A673 (cell line): ENCODE results near the gene INPP4B. TPM values are rescaled to one million over a fixed set of nuclear protein-coding genes. Genes with fewer than 3 reads are reported as not detected.

Source experiments
- BruUV-seq: library from RNA; stranded (reverse); fragments of 400-500 nt; replicated peaks from 2 replicates; lab custom pipeline; 2021; lab: Mats Ljungman, UMichigan
- CTCF ChIA-PET: fragments of 300-600 bp; sonication (Branson Sonifier 250); formaldehyde crosslinking; loops from one replicate; lab custom pipeline; 2022; ENCODE audit warnings: antibody characterized with exemption; lab: Charles Lee
- POLR2A ChIA-PET: fragments of 300-600 bp; sonication (Branson Sonifier 250); formaldehyde crosslinking; loops from one replicate; lab custom pipeline; 2022; ENCODE audit warnings: antibody characterized with exemption; ENCODE audit not compliant: low non-redundant PET; lab: Charles Lee
- DNase-seq: peaks from one replicate; pipeline ENCODE4 v3.0.0-alpha.2; 2015; ENCODE audit warnings: low spot score
- H3K27ac ChIP-seq: fragments of 200-600 bp; sonication (generic); 2 replicates; pipeline ENCODE4 v1.5.1; 2016; ENCODE audit warnings: mixed run types, low read depth, mild to moderate bottlenecking, mixed read lengths, antibody characterized with exemption, low read length; ENCODE audit not compliant: poor library complexity, severe bottlenecking
- H3K27me3 ChIP-seq: fragments of 200-600 bp; sonication (generic); replicated peaks from 2 replicates; pipeline ENCODE4 v1.6.1; 2017; ENCODE audit warnings: mixed run types, low read depth, mild to moderate bottlenecking, mixed read lengths, antibody characterized with exemption, low read length; ENCODE audit not compliant: insufficient read depth, poor library complexity
- H3K36me3 ChIP-seq: fragments of 200-600 bp; sonication (generic); 2 replicates; pipeline ENCODE4 v1.6.1; 2016; ENCODE audit warnings: mixed run types, mild to moderate bottlenecking, mixed read lengths, antibody characterized with exemption, low read length; ENCODE audit not compliant: insufficient read depth, poor library complexity, severe bottlenecking
- H3K4me1 ChIP-seq: fragments of 200-600 bp; sonication (generic); 2 replicates; pipeline ENCODE4 v1.6.1; 2017; ENCODE audit warnings: mixed run types, mild to moderate bottlenecking, mixed read lengths, antibody characterized with exemption, low read length; ENCODE audit not compliant: insufficient read depth, poor library complexity, severe bottlenecking
- H3K4me3 ChIP-seq: fragments of 200-600 bp; sonication (generic); 2 replicates; pipeline ENCODE4 v1.5.1; 2016; ENCODE audit warnings: low read depth, mixed run types, mild to moderate bottlenecking, mixed read lengths, low read length; ENCODE audit not compliant: poor library complexity, severe bottlenecking
- H3K9me3 ChIP-seq: fragments of 200-600 bp; sonication (generic); 2 replicates; pipeline ENCODE4 v1.6.1; 2016; ENCODE audit warnings: mixed run types, low read depth, mild to moderate bottlenecking, mixed read lengths, antibody characterized with exemption, low read length; ENCODE audit not compliant: poor library complexity, severe bottlenecking
- CTCF ChIP-seq: fragments of 300-800, 200-600 bp; sonication (generic); conservative IDR thresholded peaks from 2 replicates; pipeline ENCODE4 v1.5.1; 2017; ENCODE audit warnings: low read depth, mild to moderate bottlenecking, antibody characterized with exemption, low read length, moderate library complexity, mixed read lengths
- EZH2 ChIP-seq: fragments of 200-600 bp; sonication (generic); IDR thresholded peaks from 2 replicates; pipeline ENCODE4 v1.6.1; 2017; ENCODE audit warnings: borderline replicate concordance, low read depth, mild to moderate bottlenecking, mixed read lengths, antibody characterized with exemption, low read length; ENCODE audit not compliant: poor library complexity, severe bottlenecking
- intact Hi-C: fragments of 100-400 bp; cut with micrococcal nuclease; formaldehyde crosslinking; loops from one replicate; pipeline ENCODE4 v1.10.0; 2022; ENCODE audit not compliant: unreplicated experiment
- total RNA-seq: library from RNA; stranded (reverse); gene quantifications from 2 replicates; pipeline ENCODE4 v1.2.3, GENCODE V29; 2021

The INPP4B gene
- total RNA-seq, 1 experiment from 2014 or later = 13.1 TPM

DNA sequence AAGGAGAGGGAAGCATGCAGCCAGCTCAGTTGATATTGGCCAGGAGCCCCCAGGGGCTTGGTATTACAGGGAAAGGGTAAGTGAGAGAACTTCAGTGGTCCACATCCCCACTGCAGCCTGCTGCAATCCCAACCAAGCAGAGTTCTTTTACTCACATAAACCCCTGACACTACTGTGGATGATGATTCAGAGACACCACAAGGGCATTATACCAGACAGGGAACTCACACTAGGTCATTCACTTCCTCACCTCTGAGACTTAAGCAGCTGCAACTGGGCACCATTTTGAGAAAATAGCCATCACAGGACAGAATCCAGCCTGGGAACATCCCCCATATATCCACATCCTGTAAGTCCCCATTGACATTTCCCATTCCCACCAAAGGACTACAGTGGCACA, 248.0 kb downstream of the INPP4B start:
- BruUV-seq = no TSS peak
- ChIA-PET CTCF (no interaction called here), POLR2A (no interaction called here)
- Histone ChIP-seq H3K27ac (no peak overlapping the region), H3K4me1 (no peaks in the 10 kb centered on the region), H3K4me3 (no peak overlapping the region), H3K9me3 (no peaks in the 10 kb centered on the region), H3K27me3 (no peaks in the 10 kb centered on the region), H3K36me3 (no peaks in the 10 kb centered on the region)
- intact Hi-C loops = no loop called here
- TF ChIP-seq CTCF = no peak
- TF ChIP-seq EZH2 = no peak
- DNase-seq = no peak

DNA sequence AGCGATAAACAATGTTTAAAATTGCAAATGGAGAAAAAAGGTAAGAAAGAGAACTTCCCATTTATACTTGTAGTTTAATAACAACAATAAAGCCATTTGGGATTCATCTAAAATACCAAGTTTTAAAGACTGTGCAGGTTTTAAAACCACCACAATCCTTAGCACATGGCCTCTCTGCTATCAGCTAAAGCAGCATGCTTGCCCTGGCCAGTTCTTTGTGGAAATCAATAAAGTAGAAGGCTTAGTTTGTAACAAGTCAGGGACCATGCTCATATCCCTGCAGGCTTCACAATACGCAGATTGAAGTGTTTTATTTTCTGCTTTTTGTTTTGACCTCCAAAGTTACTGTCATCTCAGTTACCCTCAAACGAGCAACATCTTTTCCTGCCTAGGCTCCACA, 249.5 kb downstream of the INPP4B start:
- H3K27ac ChIP-seq = no peak overlapping the region

DNA sequence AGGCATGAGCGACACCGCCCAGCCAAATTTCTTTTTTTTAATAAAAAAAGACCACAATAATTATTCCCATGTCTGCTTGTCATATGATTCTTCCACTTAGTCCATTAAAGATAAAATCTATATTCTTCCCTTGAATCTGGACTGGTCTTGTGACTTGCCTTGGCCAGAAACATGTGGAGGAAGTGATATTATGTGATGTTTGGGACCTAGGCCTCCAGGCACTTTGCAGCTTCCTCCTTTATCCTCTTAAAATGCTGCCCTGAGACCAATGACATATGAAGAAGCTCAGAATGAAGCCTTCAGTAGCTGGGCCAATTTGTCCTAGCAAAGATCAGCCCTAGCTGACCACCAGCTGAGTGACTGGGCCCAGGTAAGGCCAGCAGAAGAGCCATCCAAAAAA, 250.0 kb downstream of the INPP4B start:
- no TSS peak for BruUV-seq
- H3K36me3 ChIP-seq = no peaks in the 10 kb centered on the region
- TF ChIP-seq CTCF (no peak), EZH2 (no peak)
- intact Hi-C loops = no loop called here
- DNase-seq = no peak
- H3K4me3 ChIP-seq = no peak overlapping the region
- ChIA-PET POLR2A (no interaction called here), CTCF (no interaction called here)
- no peak overlapping the region for H3K27ac ChIP-seq
- H3K27me3 ChIP-seq = no peaks in the 10 kb centered on the region
- no peaks in the 10 kb centered on the region for H3K9me3 ChIP-seq
- no peaks in the 10 kb centered on the region for H3K4me1 ChIP-seq

More for the DNA sequence above, 249.5 kb downstream of the INPP4B start:
- TF ChIP-seq CTCF (no peak), EZH2 (no peak)
- H3K27me3 ChIP-seq = no peaks in the 10 kb centered on the region
- H3K4me3 ChIP-seq = no peak overlapping the region
- no peaks in the 10 kb centered on the region for H3K4me1 ChIP-seq
- no peaks in the 10 kb centered on the region for H3K9me3 ChIP-seq
- ChIA-PET POLR2A (no interaction called here), CTCF (no interaction called here)
- DNase-seq = no peak
- intact Hi-C loops = no loop called here
- no peaks in the 10 kb centered on the region for H3K36me3 ChIP-seq
- no TSS peak for BruUV-seq
